IPS-20b (cell line): ENCODE results near the gene LYZL2.
"Not testable (repeated sequence)": the region's sequence is repeated elsewhere in the genome, so short reads cannot be mapped to it uniquely, and the experiment has no call there.

ENCODE experiments used
- H3K27ac ChIP-seq: one replicate; pipeline ENCODE4 v1.5.1; 2013; ENCODE audit warnings: low read length
- H3K27me3 ChIP-seq: 2 replicates; pipeline ENCODE4 v1.6.1; 2013; ENCODE audit warnings: mild to moderate bottlenecking, low read length, inconsistent platforms; ENCODE audit not compliant: insufficient read depth
- H3K36me3 ChIP-seq: 2 replicates; pipeline ENCODE4 v1.6.1; 2013; ENCODE audit warnings: low read depth, mild to moderate bottlenecking, inconsistent platforms, low read length, moderate library complexity; ENCODE audit not compliant: insufficient read depth
- H3K4me1 ChIP-seq: 2 replicates; pipeline ENCODE4 v1.6.1; 2013; ENCODE audit warnings: mild to moderate bottlenecking, control low read depth, inconsistent platforms, low read length, moderate library complexity; ENCODE audit not compliant: insufficient read depth
- H3K4me3 ChIP-seq: 2 replicates; pipeline ENCODE4 v1.5.1; 2013; ENCODE audit warnings: mild to moderate bottlenecking, low read length, inconsistent platforms
- H3K9ac ChIP-seq: 2 replicates; pipeline ENCODE4 v1.6.1; 2013; ENCODE audit warnings: low read depth, mild to moderate bottlenecking, inconsistent platforms, low read length, moderate library complexity
- H3K9me3 ChIP-seq: 2 replicates; pipeline ENCODE4 v1.6.1; 2013; ENCODE audit warnings: mild to moderate bottlenecking, low read depth, low read length, inconsistent platforms; ENCODE audit not compliant: insufficient read depth

Gene LYZL2

GRCh38 chr10:30629653-30630052, at the start of gene LYZL2:
LYZL2 (minus strand) TSS chr10:30629753; CDS start chr10:30626915, 2,838 bp downstream.
- H3K4me1 ChIP-seq, result no peaks in the 10 kb centered on the region
- no peaks in the 10 kb centered on the region for H3K36me3 ChIP-seq
- H3K9ac ChIP-seq, result no peak within 1 kb of the TSS
- H3K27me3 ChIP-seq, result no peaks in the 10 kb centered on the region
- no peaks in the 10 kb centered on the region for H3K9me3 ChIP-seq
- H3K27ac ChIP-seq, result no peak within 1 kb of the TSS
- H3K4me3 ChIP-seq, result no peak within 1 kb of the TSS

- not testable (repeated sequence) for H3K36me3 ChIP-seq, H3K27ac ChIP-seq, H3K9ac ChIP-seq, H3K4me1 ChIP-seq, H3K4me3 ChIP-seq, H3K9me3 ChIP-seq, H3K27me3 ChIP-seq
These were observed 48.1 kb upstream of the LYZL2 start for GRCh38 chr10:30677616-30678015.

- H3K4me1 ChIP-seq, H3K9me3 ChIP-seq, H3K36me3 ChIP-seq, H3K27me3 ChIP-seq, H3K9ac ChIP-seq, H3K27ac ChIP-seq, H3K4me3 ChIP-seq: not testable (repeated sequence)
These were observed 47.6 kb upstream of the LYZL2 start for GRCh38 chr10:30677146-30677545.

DNA sequence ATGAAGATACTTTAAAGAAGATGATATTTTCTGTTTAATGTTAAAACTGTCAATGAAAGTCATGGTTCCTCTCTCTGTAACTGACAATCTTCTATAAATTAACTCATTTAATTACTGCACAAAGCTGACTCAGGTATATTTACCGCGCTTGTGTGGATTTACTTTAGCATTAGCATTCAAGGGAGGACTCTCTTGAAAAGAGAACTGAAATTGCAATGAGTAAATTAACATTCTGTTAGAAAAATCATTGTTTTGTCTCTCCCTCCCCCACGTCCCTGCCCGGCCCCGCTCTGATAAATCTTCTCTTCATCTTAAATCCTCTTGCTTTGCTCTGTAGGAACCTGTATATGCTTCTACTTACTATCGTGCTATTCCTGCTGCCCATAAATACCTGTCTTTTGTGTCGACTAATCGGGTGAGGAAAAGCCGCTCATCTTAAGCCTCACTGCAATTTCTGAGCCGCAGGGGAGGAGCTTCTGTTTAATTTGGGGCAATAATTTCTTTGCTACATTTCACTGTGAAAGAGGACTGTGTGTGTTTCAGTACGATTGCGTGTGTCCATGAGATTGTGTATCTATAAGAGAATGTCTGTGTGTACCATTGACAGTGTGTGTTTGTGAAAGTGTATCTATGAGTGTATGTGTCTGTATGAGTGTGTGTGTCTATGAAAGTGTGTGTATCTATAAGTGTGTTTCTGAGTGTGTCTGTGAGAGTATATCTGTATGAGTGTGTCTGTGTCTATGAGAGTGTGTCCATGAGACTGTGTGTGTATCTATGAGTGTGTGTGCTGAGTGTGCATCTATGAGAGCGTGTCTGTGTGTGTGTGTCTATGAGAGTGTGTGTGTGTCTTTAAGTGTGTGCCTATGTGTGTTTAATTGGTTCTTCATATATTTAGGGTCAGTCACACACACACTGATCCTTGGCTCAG, 46.5 kb upstream of the LYZL2 start:
- Histone ChIP-seq H3K9me3 (no peaks in the 10 kb centered on the region), H3K27ac (no peak overlapping the region), H3K27me3 (no peaks in the 10 kb centered on the region), H3K36me3 (no peaks in the 10 kb centered on the region), H3K9ac (no peak overlapping the region), H3K4me3 (no peak overlapping the region), H3K4me1 (peaks cover 3% of the 10 kb centered on the region; the same call in 1 of the 2 replicates)

DNA sequence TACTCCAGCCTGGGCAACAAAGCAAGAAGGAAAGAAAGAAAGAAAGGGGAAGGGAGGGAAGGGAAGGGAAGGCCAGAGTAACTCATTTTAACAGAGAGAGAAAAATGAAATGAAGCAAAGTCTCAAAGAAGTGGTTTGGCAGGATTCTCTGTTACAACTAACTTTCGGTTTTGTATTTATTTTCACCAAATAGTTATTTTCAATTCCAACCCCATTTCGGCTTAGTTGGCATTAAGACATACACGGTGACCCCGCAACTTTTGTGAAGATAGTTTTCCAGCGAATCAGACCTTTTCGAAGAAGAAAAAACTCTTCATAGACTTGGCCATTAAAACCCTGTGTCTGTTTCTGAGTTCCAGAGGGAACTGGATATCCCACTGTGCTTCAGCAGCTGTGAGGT, 45.2 kb upstream of the LYZL2 start:
- Histone ChIP-seq H3K27ac (no peak overlapping the region), H3K4me3 (no peak overlapping the region), H3K9me3 (no peaks in the 10 kb centered on the region), H3K4me1 (peaks cover 3% of the 10 kb centered on the region; the same call in 1 of the 2 replicates), H3K36me3 (no peaks in the 10 kb centered on the region), H3K9ac (no peak overlapping the region), H3K27me3 (no peaks in the 10 kb centered on the region)

DNA sequence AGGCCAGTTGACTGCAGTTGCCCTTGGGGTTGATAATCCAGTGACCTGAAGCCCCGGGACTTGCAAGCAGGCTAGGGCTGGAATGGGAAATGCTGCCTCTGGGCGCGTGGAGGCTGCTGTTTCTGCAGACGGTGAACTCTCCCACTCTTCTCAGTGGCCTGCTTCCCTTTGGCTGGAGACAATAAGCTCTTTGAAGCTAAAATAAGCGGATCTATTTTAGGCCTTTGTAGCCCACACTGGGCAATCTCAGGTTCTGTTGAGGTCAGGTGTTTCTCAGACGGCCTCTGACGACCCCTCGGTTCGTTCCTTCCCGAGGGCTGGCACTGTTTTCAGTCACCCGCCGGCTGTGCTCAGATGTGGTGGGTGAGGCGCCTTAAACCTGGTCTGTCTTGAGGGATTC, 43.7 kb upstream of the LYZL2 start:
- not testable (repeated sequence) for H3K9me3 ChIP-seq, H3K27me3 ChIP-seq, H3K36me3 ChIP-seq, H3K4me3 ChIP-seq, H3K27ac ChIP-seq, H3K4me1 ChIP-seq, H3K9ac ChIP-seq

- H3K9ac ChIP-seq, H3K4me3 ChIP-seq, H3K4me1 ChIP-seq, H3K27ac ChIP-seq, H3K9me3 ChIP-seq, H3K36me3 ChIP-seq, H3K27me3 ChIP-seq: not testable (repeated sequence)
These were observed 42.8 kb upstream of the LYZL2 start for GRCh38 chr10:30672338-30672737.

- H3K9ac ChIP-seq, result no peak overlapping the region
- no peaks in the 10 kb centered on the region for H3K36me3 ChIP-seq
- peaks cover 3% of the 10 kb centered on the region; the same call in 1 of the 2 replicates for H3K4me1 ChIP-seq
- H3K27me3 ChIP-seq, result no peaks in the 10 kb centered on the region
- no peaks in the 10 kb centered on the region for H3K9me3 ChIP-seq
- H3K4me3 ChIP-seq, result no peak overlapping the region
- no peak overlapping the region for H3K27ac ChIP-seq
These were observed 41.6 kb upstream of the LYZL2 start for GRCh38 chr10:30671026-30671616.

- not testable (repeated sequence) for H3K27me3 ChIP-seq, H3K27ac ChIP-seq, H3K36me3 ChIP-seq, H3K9me3 ChIP-seq, H3K4me3 ChIP-seq, H3K9ac ChIP-seq, H3K4me1 ChIP-seq
These were observed 38.4 kb upstream of the LYZL2 start for GRCh38 chr10:30667982-30668381.

- not testable (repeated sequence) for H3K4me3 ChIP-seq, H3K27ac ChIP-seq, H3K4me1 ChIP-seq, H3K9me3 ChIP-seq, H3K36me3 ChIP-seq, H3K27me3 ChIP-seq, H3K9ac ChIP-seq
These were observed 33.9 kb upstream of the LYZL2 start for GRCh38 chr10:30663403-30663802.

GRCh38 chr10:30662814-30663213, 33.3 kb upstream of the LYZL2 start:
- no peaks in the 10 kb centered on the region for H3K27me3 ChIP-seq
- H3K4me3 ChIP-seq, result no peak overlapping the region
- H3K9me3 ChIP-seq, result no peaks in the 10 kb centered on the region
- H3K27ac ChIP-seq, result no peak overlapping the region
- no peak overlapping the region for H3K9ac ChIP-seq
- H3K36me3 ChIP-seq, result no peaks in the 10 kb centered on the region
- H3K4me1 ChIP-seq, result no peaks in the 10 kb centered on the region; the same call in 1 of the 2 replicates

- not testable (repeated sequence) for H3K36me3 ChIP-seq, H3K4me3 ChIP-seq, H3K27ac ChIP-seq, H3K9me3 ChIP-seq, H3K9ac ChIP-seq, H3K4me1 ChIP-seq, H3K27me3 ChIP-seq
These were observed 30.8 kb upstream of the LYZL2 start for GRCh38 chr10:30660314-30660713.
